ENCODE measurements around the gene LAPTM5. TPM values are rescaled to one million over a fixed set of nuclear protein-coding genes. Genes with fewer than 3 reads are reported as not detected.

The LAPTM5 gene
- total and polyA plus RNA-seq, 4 donors, result 18.0 to 46.2 (median 28.1) TPM

DNA sequence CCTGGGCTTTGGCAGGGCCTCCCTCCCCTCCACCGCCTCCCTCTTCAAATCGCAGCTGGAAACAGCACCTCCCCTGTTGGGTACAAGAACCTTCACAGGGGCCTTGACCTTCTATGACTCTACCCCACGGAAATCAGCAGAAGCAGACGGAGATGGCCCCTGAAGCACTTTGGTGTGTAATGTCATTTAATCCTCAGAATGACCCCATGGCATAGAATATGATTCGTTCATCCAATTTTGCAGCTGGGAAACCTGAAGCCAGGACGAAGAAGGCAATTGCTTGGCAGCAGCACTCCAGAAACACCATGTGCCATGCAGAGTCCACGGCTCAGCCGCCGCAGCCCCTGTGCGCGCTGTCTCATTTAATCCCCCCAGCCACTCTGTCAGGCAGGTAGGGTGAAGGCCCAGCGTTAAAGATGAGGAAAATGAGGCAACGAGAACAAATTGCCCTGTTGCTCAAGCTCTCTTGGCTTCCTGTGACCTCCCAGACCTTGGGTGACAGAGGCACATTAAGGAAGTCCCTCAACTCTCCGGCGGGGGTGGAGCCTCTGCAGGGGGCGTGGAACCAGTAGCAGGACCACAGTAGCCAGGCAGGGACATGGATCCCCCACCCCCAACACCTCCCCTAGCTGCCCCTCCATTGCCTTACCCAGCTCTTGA is 25.8 kb upstream of the LAPTM5 start:
- Histone ChIP-seq H3K27me3 (ENCODE audit: control insufficient read depth in 4 of 4, insufficient read depth in 4 of 4, low read length in 3 of 4) (no peaks in the 10 kb centered on the region), H3K4me1 (ENCODE audit: control insufficient read depth in 4 of 4, insufficient read depth in 4 of 4, low read length in 3 of 4) (peaks cover 5 to 16% (median 9%) of the 10 kb centered on the region in 4 donors), H3K27ac (ENCODE audit: low read depth in 1 of 2, low read length in 2 of 2) (no peak overlapping the region), H3K9me3 (ENCODE audit: control insufficient read depth in 4 of 4, low read length in 3 of 4) (no peaks in the 10 kb centered on the region), H3K9ac (ENCODE audit: low read depth in 1 of 2, low read length in 2 of 2) (no peak overlapping the region), H3K36me3 (ENCODE audit: control insufficient read depth in 4 of 4, insufficient read depth in 3 of 4, low read depth in 1 of 4, low read length in 3 of 4) (no peaks in the 10 kb centered on the region), H3K4me3 (ENCODE audit: low read depth in 1 of 3, low read length in 3 of 3) (no peak overlapping the region)
- WGBS, result 62% methylated on average over 16 of the region's 16 CpGs
- TF ChIP-seq HNF4A (conservative IDR thresholded peaks at IDR 0.05) (peak in 1 of 2 donors; percentile 5), TAF1 (conservative IDR thresholded peaks at IDR 0.05) (no peak), YY1 (IDR thresholded peaks at IDR 0.05) (no peak), GABPA (IDR thresholded peaks at IDR 0.05 in 1 of 2, conservative IDR thresholded peaks at IDR 0.05 in 1 of 2) (no peak), JUND (IDR thresholded peaks at IDR 0.05) (no peak), EGR1 (IDR thresholded peaks at IDR 0.05; ENCODE audit: low read depth in 2 of 2) (no peak), HNF4G (IDR thresholded peaks at IDR 0.05) (no peak), RAD21 (IDR thresholded peaks at IDR 0.05) (no peak), NR2F2 (IDR thresholded peaks at IDR 0.05) (no peak), FOXA1 (IDR thresholded peaks at IDR 0.05) (no peak), SP1 (IDR thresholded peaks at IDR 0.05) (peak; percentile 19)
- TF ChIP-seq, protein P1, sequence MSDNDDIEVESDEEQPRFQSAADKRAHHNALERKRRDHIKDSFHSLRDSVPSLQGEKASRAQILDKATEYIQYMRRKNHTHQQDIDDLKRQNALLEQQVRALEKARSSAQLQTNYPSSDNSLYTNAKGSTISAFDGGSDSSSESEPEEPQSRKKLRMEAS (IDR thresholded peaks at IDR 0.05), result no peak
- TF ChIP-seq, protein P2, sequence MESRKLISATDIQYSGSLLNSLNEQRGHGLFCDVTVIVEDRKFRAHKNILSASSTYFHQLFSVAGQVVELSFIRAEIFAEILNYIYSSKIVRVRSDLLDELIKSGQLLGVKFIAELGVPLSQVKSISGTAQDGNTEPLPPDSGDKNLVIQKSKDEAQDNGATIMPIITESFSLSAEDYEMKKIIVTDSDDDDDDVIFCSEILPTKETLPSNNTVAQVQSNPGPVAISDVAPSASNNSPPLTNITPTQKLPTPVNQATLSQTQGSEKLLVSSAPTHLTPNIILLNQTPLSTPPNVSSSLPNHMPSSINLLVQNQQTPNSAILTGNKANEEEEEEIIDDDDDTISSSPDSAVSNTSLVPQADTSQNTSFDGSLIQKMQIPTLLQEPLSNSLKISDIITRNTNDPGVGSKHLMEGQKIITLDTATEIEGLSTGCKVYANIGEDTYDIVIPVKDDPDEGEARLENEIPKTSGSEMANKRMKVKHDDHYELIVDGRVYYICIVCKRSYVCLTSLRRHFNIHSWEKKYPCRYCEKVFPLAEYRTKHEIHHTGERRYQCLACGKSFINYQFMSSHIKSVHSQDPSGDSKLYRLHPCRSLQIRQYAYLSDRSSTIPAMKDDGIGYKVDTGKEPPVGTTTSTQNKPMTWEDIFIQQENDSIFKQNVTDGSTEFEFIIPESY (IDR thresholded peaks at IDR 0.05), result no peak
- TF ChIP-seq, protein P3, sequence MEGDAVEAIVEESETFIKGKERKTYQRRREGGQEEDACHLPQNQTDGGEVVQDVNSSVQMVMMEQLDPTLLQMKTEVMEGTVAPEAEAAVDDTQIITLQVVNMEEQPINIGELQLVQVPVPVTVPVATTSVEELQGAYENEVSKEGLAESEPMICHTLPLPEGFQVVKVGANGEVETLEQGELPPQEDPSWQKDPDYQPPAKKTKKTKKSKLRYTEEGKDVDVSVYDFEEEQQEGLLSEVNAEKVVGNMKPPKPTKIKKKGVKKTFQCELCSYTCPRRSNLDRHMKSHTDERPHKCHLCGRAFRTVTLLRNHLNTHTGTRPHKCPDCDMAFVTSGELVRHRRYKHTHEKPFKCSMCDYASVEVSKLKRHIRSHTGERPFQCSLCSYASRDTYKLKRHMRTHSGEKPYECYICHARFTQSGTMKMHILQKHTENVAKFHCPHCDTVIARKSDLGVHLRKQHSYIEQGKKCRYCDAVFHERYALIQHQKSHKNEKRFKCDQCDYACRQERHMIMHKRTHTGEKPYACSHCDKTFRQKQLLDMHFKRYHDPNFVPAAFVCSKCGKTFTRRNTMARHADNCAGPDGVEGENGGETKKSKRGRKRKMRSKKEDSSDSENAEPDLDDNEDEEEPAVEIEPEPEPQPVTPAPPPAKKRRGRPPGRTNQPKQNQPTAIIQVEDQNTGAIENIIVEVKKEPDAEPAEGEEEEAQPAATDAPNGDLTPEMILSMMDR (IDR thresholded peaks at IDR 0.05; ENCODE audit: low read depth, low read length, missing input control), result no peak
- peak; percentile 61 for DNase-seq (ENCODE audit: low spot score)

DNA sequence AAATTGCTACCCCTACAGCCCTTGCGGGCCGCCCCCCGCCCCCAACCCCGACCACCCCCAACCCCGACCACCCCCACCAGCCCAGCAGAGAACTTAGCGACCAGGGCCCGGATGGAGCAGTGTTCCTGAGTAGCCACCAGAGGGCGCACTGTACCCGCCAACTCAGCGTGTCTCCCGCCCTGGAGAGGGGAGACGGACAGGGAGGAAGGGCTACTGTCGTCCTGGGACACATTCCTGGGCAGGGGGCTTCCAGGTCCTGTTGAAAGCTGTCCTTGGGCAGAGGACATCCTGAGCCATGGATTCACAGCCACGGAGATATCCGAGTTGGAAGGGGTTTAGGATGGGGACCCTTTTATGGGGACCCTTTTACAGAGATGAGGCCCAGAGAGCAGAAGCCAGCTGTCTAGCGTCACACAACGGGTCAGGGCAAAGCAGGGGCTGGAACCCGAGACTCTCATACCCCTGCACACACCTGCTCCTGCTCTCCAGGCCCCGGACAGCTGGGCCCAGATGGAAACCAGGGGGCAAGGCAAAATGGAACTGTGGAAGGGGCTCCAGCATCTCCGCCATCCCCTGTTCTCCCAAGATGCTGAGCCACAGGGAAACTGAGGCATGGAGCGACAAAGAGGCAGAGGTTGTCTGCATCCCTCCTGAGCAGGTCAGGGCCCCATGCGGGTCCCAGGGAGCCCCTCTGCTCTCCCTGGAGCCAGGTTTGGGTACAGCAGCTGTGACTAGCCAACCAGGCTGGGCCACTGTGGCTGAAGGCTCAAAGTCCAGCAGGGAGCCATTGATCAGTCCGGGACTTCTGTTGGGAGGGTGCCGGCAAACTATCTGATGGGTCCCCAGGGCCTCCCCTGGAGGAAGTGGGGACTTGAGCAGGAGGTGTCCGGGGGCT is 25.0 kb upstream of the LAPTM5 start:
- Histone ChIP-seq H3K9me3 (ENCODE audit: control insufficient read depth in 4 of 4, low read length in 3 of 4) (no peaks in the 10 kb centered on the region), H3K4me1 (ENCODE audit: control insufficient read depth in 4 of 4, insufficient read depth in 4 of 4, low read length in 3 of 4) (peaks cover 5 to 16% (median 9%) of the 10 kb centered on the region in 4 donors), H3K36me3 (ENCODE audit: control insufficient read depth in 4 of 4, insufficient read depth in 3 of 4, low read depth in 1 of 4, low read length in 3 of 4) (no peaks in the 10 kb centered on the region), H3K27me3 (ENCODE audit: control insufficient read depth in 4 of 4, insufficient read depth in 4 of 4, low read length in 3 of 4) (no peaks in the 10 kb centered on the region), H3K4me3 (ENCODE audit: low read depth in 1 of 3, low read length in 3 of 3) (no peak overlapping the region), H3K27ac (ENCODE audit: low read depth in 1 of 2, low read length in 2 of 2) (no peak overlapping the region), H3K9ac (ENCODE audit: low read depth in 1 of 2, low read length in 2 of 2) (no peak overlapping the region)
- 17% methylated on average over 25 of the region's 25 CpGs for WGBS
- peak; percentile 90 for DNase-seq (ENCODE audit: low spot score)
- TF ChIP-seq, protein P1 (IDR thresholded peaks at IDR 0.05), result no peak
- TF ChIP-seq, protein P3 (IDR thresholded peaks at IDR 0.05; ENCODE audit: low read depth, low read length, missing input control), result peak; percentile 73
- peak; percentile 38 for TF ChIP-seq YY1 (IDR thresholded peaks at IDR 0.05)
- peak; percentile 69 for TF ChIP-seq SP1 (IDR thresholded peaks at IDR 0.05)
- TF ChIP-seq, protein P4, sequence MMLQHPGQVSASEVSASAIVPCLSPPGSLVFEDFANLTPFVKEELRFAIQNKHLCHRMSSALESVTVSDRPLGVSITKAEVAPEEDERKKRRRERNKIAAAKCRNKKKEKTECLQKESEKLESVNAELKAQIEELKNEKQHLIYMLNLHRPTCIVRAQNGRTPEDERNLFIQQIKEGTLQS (IDR thresholded peaks at IDR 0.05), result no peak
- no peak for TF ChIP-seq FOXA1 (IDR thresholded peaks at IDR 0.05)
- TF ChIP-seq JUND (IDR thresholded peaks at IDR 0.05), result no peak
- no peak for TF ChIP-seq GABPA (IDR thresholded peaks at IDR 0.05 in 1 of 2, conservative IDR thresholded peaks at IDR 0.05 in 1 of 2)
- peak; percentile 56 to 90 for TF ChIP-seq HNF4A (conservative IDR thresholded peaks at IDR 0.05)
- TF ChIP-seq EGR1 (IDR thresholded peaks at IDR 0.05; ENCODE audit: low read depth in 2 of 2), result no peak
- TF ChIP-seq, protein P2 (IDR thresholded peaks at IDR 0.05), result no peak
